Uterus (tissue), 4 donors: Measurements from ENCODE around the gene DVL1. TPM values are rescaled to one million over a fixed set of nuclear protein-coding genes. Genes with fewer than 3 reads are reported as not detected.

ENCODE experiments used
- DNase-seq, 2 donors: peaks; one replicate each; pipeline ENCODE4 v3.0.0-alpha.2; 2019 to 2020
- H3K27ac ChIP-seq, 2 donors: fragments of 200-600 bp; sonication (generic); 1 replicate in 1 of 2; 2 replicates in 1 of 2; pipeline ENCODE4 v1.5.1; 2016 to 2018
- H3K27me3 ChIP-seq, 2 donors: fragments of 200-600 bp; sonication (generic); one replicate each; pipeline ENCODE4 v1.5.1; 2018 to 2019; ENCODE audit warnings: control low read depth in 1 of 2
- H3K36me3 ChIP-seq, 2 donors: fragments of 200-600 bp; sonication (generic); one replicate each; pipeline ENCODE4 v1.5.1; 2019; ENCODE audit warnings: control low read depth in 1 of 2
- H3K4me1 ChIP-seq, 2 donors: fragments of 200-600 bp; sonication (generic); one replicate each; pipeline ENCODE4 v1.5.1; 2018 to 2019; ENCODE audit warnings: control low read depth in 1 of 2
- H3K4me3 ChIP-seq, 2 donors: fragments of 200-600 bp; sonication (generic); 1 replicate in 1 of 2; 2 replicates in 1 of 2; pipeline ENCODE4 v1.5.1; 2018 to 2019; ENCODE audit warnings: mild to moderate bottlenecking in 1 of 2
- H3K9me3 ChIP-seq, 2 donors: fragments of 200-600 bp; sonication (generic); one replicate each; pipeline ENCODE4 v1.5.1; 2019; ENCODE audit warnings: control low read depth in 1 of 2
- CTCF ChIP-seq, 4 experiments: fragments of 200-600 bp in 2 of 4; fragments of 450-650 bp in 2 of 4; sonication (generic) in 2 of 4; IDR thresholded peaks; one replicate each; pipeline ENCODE4 v1.5.1; 2016 to 2019; ENCODE audit warnings: antibody characterized with exemption in 4 of 4, mild to moderate bottlenecking in 2 of 4, moderate library complexity in 1 of 4
- POLR2A ChIP-seq, 2 donors: fragments of 450-650 bp; IDR thresholded peaks; one replicate each; pipeline ENCODE4 v1.6.1; 2016; ENCODE audit warnings: antibody characterized with exemption in 2 of 2, mild to moderate bottlenecking in 1 of 2, moderate library complexity in 1 of 2
- intact Hi-C: fragments of 100-400 bp; cut with DNase I; formaldehyde crosslinking; loops from one replicate; pipeline ENCODE4 v1.15.1; 2023; ENCODE audit warnings: low total_unique reads
- total RNA-seq, 4 donors: library from RNA; depleted of rRNA in 3 of 4; stranded (reverse); fragments of >200 nt in 3 of 4; gene quantifications; one replicate each; pipeline versions ENCODE4 v1.1.0 to v1.2.4, GENCODE V29; 2014 to 2023
- donor health status: DM: yes; HTN: yes; CAD: no.

DVL1 gene
- total RNA-seq, 4 donors from 2014 or later = 35.6 to 94.5 (median 49.7) TPM

DNA sequence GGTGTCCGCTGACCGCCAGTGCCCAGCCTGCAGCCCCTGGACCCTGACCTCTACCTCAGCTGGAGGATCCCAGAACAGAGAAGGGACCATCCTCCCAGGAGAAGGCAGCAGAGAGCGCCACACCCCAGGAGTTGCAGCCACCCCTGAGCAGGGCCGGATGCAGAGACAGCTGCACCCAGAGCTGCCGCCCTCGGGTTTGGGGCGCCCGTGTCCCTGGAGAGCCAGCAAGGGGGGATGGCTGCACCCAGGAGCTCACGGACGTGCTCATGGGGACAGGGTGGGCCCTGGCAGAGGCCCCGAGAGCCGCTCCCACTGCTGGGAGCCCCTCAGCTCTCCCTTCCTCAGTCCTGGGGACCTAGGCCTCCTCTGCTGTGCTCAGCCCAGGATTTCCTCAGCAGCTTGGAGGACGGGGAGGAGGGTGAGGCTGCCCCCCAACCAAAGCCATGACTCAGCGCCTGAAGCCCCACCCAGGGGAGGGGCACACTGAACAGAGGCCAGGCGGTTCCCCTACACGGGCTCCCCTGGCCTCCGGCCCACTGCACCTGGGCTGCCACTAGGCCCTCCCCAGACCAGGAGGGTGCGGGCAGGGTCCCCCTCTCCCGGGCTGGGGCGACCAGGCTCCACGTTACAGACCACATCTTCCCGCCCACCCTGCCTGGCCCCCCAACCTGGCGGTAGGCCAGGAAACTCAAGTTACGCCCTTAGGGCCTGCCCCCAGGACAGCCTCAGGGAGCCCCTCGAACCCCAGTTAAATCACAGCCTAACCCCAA, 43.7 kb downstream of the DVL1 start:
- no peak for TF ChIP-seq CTCF (IDR thresholded peaks at IDR 0.05)
- peak in 1 of 2 donors; percentile 34 for TF ChIP-seq POLR2A (IDR thresholded peaks at IDR 0.05)
- H3K27me3 ChIP-seq = no peaks in the 10 kb centered on the region
- peak overlapping the region; percentile 87 for H3K27ac ChIP-seq
- DNase-seq = peak; percentile 85 to 89
- H3K4me3 ChIP-seq = peak overlapping the region; percentile 37 to 66
- no peaks in the 10 kb centered on the region for H3K9me3 ChIP-seq
- H3K4me1 ChIP-seq = peaks cover 0 to 36% of the 10 kb centered on the region in 2 donors
- intact Hi-C loops = loop anchor here (10.0 kb wide), 1 partner anchor 49 kb away; the partner anchor contains the start of gene MXRA8
- H3K36me3 ChIP-seq = no peaks in the 10 kb centered on the region

GRCh38 chr1:1304331-1305299, 44.6 kb downstream of the DVL1 start:
- peak in 1 of 4 experiments; percentile 3 for TF ChIP-seq CTCF (IDR thresholded peaks at IDR 0.05)
- TF ChIP-seq POLR2A (IDR thresholded peaks at IDR 0.05) = peak in 1 of 2 donors; percentile 34
- H3K27me3 ChIP-seq = no peaks in the 10 kb centered on the region
- peak overlapping the region; percentile 87 for H3K27ac ChIP-seq
- no peaks in the 10 kb centered on the region for H3K9me3 ChIP-seq
- peaks cover 0 to 31% of the 10 kb centered on the region in 2 donors for H3K4me1 ChIP-seq
- peak; percentile 90 to 93 for DNase-seq
- no peaks in the 10 kb centered on the region for H3K36me3 ChIP-seq
- intact Hi-C loops = loop anchor here (10.0 kb wide), 1 partner anchor 50 kb away; the partner anchor contains the start of gene MXRA8
- H3K4me3 ChIP-seq = peak overlapping the region; percentile 37 to 66

DNA sequence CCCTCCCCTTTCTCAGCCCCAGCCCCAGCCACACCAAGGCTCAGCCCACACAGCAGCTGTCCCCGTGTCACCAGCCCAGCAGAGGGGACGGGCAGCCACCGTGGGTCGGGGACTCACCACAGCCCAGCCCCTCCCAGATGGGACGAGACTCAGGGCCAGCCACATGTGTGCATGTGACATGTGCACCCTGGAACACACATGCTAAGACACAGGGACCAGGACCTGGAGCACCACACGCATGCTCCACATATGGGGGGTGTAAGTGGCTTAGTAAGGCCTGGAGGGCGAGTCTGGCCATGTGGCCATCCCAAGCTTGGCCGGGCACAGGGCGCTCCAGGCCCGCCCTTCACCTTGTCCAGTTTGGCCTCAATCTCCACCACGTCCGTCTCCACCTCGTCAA, 45.5 kb downstream of the DVL1 start:
- H3K4me3 ChIP-seq = peak overlapping the region in 1 of 2 donors; percentile 66

DNA sequence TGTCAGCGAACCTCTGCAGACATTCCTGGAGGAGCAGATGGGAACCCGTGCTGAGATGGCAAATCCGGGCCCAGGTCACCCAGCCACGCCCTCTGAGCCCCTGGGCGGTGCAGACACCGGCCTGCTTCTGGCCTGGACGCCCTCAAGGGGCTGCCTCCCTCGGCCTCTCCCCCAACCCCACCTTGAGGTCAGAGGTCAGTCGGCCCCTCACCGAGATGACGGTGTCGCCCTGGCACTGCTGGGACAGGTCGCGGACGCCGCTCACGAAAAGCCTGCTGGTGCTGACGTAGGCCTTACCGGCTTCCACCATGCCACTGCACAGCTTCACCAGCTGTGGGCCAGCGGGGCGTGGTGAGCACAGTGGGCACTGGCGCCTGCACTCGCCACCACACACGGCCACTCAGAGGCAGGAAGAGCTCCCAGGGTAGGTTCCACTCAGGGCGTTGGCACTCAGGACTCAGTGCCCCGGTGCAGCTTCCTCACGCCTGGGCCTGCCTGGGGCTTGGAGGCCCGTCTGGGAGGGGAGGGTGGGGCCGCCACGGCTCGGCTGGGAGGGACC, 46.2 kb downstream of the DVL1 start:
- Histone ChIP-seq H3K27me3 (no peaks in the 10 kb centered on the region), H3K27ac (peak overlapping the region in 1 of 2 donors; percentile 87), H3K9me3 (no peaks in the 10 kb centered on the region), H3K36me3 (no peaks in the 10 kb centered on the region), H3K4me3 (no peak overlapping the region), H3K4me1 (peaks cover 0 to 25% of the 10 kb centered on the region in 2 donors)
- no peak for DNase-seq
- intact Hi-C loops = loop anchor here (10.0 kb wide), 1 partner anchor 52 kb away; the partner anchor contains the start of gene MXRA8
- TF ChIP-seq CTCF (IDR thresholded peaks at IDR 0.05) (no peak), POLR2A (IDR thresholded peaks at IDR 0.05) (no peak)

More for the DNA sequence above, 45.5 kb downstream of the DVL1 start:
- Histone ChIP-seq H3K9me3 (no peaks in the 10 kb centered on the region), H3K27ac (peak overlapping the region; percentile 87), H3K4me1 (peaks cover 0 to 25% of the 10 kb centered on the region in 2 donors), H3K27me3 (no peaks in the 10 kb centered on the region), H3K36me3 (no peaks in the 10 kb centered on the region)
- TF ChIP-seq CTCF (IDR thresholded peaks at IDR 0.05) (no peak), POLR2A (IDR thresholded peaks at IDR 0.05) (no peak)
- intact Hi-C loops = loop anchor here (10.0 kb wide), 1 partner anchor 51 kb away; the partner anchor contains the start of gene MXRA8
- no peak for DNase-seq
